Measurements from ENCODE around the gene NUDT19. TPM values are rescaled to one million over a fixed set of nuclear protein-coding genes. Genes with fewer than 3 reads are reported as not detected.

The NUDT19 gene
- polyA plus RNA-seq, 1 experiment = 5.3 TPM

DNA sequence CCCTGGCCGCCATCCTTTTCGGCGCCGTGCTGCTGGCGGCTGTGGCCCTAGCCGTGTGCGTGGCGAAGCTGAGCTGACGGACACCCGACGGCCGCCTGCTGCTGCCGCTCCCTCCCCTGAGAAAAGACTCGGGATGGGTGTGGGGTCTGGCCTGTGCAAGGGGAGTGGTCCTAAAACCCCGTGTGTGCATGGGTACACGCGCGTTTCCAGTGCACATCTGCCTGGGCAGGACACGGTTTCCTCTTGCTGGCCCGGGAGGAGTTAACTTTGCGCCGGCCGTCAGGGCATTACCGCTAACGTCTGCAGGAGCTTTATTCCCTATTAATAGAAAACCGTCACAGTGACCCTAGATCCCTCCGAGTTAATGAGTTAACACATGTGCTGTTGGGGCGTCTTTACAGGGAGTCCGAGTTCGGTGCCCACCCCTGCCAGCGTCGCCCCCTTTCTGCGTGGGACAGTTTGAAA is 14.7 kb upstream of the NUDT19 start:
- peaks cover 23% of the 10 kb centered on the region for H3K27me3 ChIP-seq (ENCODE audit: control insufficient read depth, insufficient read depth, low read length)
- no peaks in the 10 kb centered on the region; the same call in 1 of the 2 replicates for H3K9me3 ChIP-seq (ENCODE audit: control insufficient read depth, insufficient read depth, low read length)
- DNase-seq (ENCODE audit: low read depth, low spot score) = no peak
- CTCF ChIA-PET = interaction anchor here (0.5 kb wide), 1 partner anchor 1431 kb away, joined by 6 read pairs; no protein-coding TSS in a partner anchor
- no peak overlapping the region for H3K27ac ChIP-seq (ENCODE audit: low read depth, low read length)
- H3K4me3 ChIP-seq (ENCODE audit: low read depth, low read length) = no peak overlapping the region
- TF ChIP-seq, protein P1, sequence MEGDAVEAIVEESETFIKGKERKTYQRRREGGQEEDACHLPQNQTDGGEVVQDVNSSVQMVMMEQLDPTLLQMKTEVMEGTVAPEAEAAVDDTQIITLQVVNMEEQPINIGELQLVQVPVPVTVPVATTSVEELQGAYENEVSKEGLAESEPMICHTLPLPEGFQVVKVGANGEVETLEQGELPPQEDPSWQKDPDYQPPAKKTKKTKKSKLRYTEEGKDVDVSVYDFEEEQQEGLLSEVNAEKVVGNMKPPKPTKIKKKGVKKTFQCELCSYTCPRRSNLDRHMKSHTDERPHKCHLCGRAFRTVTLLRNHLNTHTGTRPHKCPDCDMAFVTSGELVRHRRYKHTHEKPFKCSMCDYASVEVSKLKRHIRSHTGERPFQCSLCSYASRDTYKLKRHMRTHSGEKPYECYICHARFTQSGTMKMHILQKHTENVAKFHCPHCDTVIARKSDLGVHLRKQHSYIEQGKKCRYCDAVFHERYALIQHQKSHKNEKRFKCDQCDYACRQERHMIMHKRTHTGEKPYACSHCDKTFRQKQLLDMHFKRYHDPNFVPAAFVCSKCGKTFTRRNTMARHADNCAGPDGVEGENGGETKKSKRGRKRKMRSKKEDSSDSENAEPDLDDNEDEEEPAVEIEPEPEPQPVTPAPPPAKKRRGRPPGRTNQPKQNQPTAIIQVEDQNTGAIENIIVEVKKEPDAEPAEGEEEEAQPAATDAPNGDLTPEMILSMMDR (IDR thresholded peaks at IDR 0.05; ENCODE audit: low read depth, low read length) = no peak
- POLR2A ChIA-PET = interaction anchor here (1.5 kb wide), 1 partner anchor 15 kb away, joined by 4 read pairs; the partner anchor contains the start of gene NUDT19

DNA sequence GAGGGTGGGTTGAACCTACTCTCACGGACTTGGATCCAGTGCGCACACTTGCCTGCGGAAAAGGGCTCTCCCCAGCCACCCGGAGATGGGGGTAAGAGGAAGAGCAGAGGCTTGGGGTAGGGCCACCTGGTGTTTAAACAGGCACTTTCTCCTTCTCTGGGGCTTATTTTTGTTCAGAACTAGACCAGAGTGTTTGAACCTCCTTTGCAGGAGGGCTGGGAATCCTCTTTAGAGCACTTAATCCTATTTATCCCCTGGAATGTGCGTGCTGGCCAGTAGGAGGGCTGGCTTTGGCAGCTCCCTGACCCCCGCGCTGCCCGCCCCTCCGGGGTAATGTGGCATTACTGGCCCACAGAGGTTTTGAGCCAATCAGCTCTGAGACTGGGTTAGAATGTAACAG is 14.0 kb upstream of the NUDT19 start:
- no peak overlapping the region for H3K27ac ChIP-seq (ENCODE audit: low read depth, low read length)
- ChIA-PET POLR2A (interaction anchor here (1.5 kb wide), 1 partner anchor 14 kb away, joined by 4 read pairs; the partner anchor contains the start of gene NUDT19), CTCF (interaction anchor here (1.0 kb wide), 1 partner anchor 41 kb away, joined by 3 read pairs; no protein-coding TSS in a partner anchor)
- H3K4me3 ChIP-seq (ENCODE audit: low read depth, low read length) = no peak overlapping the region
- H3K9me3 ChIP-seq (ENCODE audit: control insufficient read depth, insufficient read depth, low read length) = no peaks in the 10 kb centered on the region; the same call in 1 of the 2 replicates
- TF ChIP-seq, protein P1 (IDR thresholded peaks at IDR 0.05; ENCODE audit: low read depth, low read length) = peak; percentile 6; the same call in 1 of the 2 replicates
- DNase-seq (ENCODE audit: low read depth, low spot score) = no peak
- peaks cover 23% of the 10 kb centered on the region for H3K27me3 ChIP-seq (ENCODE audit: control insufficient read depth, insufficient read depth, low read length)

DNA sequence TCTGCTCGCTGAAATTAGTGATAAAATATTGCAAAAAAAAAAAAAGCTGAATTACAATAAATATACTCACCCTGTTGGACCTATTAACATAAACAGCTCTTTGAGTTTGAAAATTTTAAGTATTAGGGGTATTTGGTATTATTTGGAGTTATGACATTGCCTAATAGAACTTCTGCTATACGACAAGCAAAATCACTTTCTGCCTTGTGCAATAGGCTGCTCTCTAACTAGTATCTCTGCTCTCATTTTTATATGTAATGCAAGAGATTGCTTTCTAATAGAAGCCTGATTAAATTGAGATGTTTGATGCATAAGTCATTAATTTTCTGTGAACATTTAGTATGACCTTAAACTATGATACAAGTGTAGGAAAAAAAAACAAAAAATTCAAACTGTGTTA is 10.6 kb upstream of the NUDT19 start:
- POLR2A ChIA-PET = no interaction called here

DNA sequence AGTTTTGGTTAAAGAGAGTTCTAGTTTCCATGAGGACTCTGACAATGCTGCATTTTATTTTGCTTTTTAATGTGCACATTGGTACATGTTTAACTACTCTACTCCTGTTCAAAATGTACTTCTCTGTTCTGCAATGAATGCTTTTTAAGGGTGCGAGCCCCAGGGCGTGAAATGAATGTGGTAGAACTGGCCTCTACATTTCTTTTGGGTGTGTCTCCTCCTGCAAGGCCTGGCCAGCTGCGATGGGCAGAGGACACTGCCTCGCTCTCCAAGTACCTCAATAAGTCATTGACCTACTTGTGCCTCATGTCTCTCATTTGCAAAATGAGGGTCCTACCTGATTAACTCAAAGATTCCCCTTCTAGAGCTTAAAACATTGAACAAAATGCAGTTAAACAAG is 9.3 kb upstream of the NUDT19 start:
- Histone ChIP-seq H3K4me3 (ENCODE audit: low read depth, low read length) (no peak overlapping the region), H3K27me3 (ENCODE audit: control insufficient read depth, insufficient read depth, low read length) (peaks cover 8% of the 10 kb centered on the region), H3K9me3 (ENCODE audit: control insufficient read depth, insufficient read depth, low read length) (no peaks in the 10 kb centered on the region), H3K27ac (ENCODE audit: low read depth, low read length) (no peak overlapping the region)
- CTCF ChIA-PET = no interaction called here
- no peak for DNase-seq (ENCODE audit: low read depth, low spot score)
- TF ChIP-seq, protein P1 (IDR thresholded peaks at IDR 0.05; ENCODE audit: low read depth, low read length) = no peak
- POLR2A ChIA-PET = no interaction called here

More for the DNA sequence above, 10.6 kb upstream of the NUDT19 start:
- peaks cover 19% of the 10 kb centered on the region for H3K27me3 ChIP-seq (ENCODE audit: control insufficient read depth, insufficient read depth, low read length)
- CTCF ChIA-PET = interaction anchor here (0.6 kb wide), 1 partner anchor 17 kb away, joined by 4 read pairs; no protein-coding TSS in a partner anchor
- DNase-seq (ENCODE audit: low read depth, low spot score) = no peak
- no peaks in the 10 kb centered on the region; the same call in 1 of the 2 replicates for H3K9me3 ChIP-seq (ENCODE audit: control insufficient read depth, insufficient read depth, low read length)
- H3K4me3 ChIP-seq (ENCODE audit: low read depth, low read length) = no peak overlapping the region
- H3K27ac ChIP-seq (ENCODE audit: low read depth, low read length) = no peak overlapping the region
- TF ChIP-seq, protein P1 (IDR thresholded peaks at IDR 0.05; ENCODE audit: low read depth, low read length) = no peak

- no peak overlapping the region for H3K4me3 ChIP-seq (ENCODE audit: low read depth, low read length)
- CTCF ChIA-PET = interaction anchor here (1.9 kb wide), 1 partner anchor 87 kb away, joined by 5 read pairs; no protein-coding TSS in a partner anchor
- no peak overlapping the region for H3K27ac ChIP-seq (ENCODE audit: low read depth, low read length)
- POLR2A ChIA-PET = no interaction called here
- TF ChIP-seq, protein P1 (IDR thresholded peaks at IDR 0.05; ENCODE audit: low read depth, low read length) = no peak
- H3K9me3 ChIP-seq (ENCODE audit: control insufficient read depth, insufficient read depth, low read length) = no peaks in the 10 kb centered on the region
- H3K27me3 ChIP-seq (ENCODE audit: control insufficient read depth, insufficient read depth, low read length) = no peaks in the 10 kb centered on the region
- DNase-seq (ENCODE audit: low read depth, low spot score) = no peak
Observed at GRCh38 chr19:32686847-32687475, 4.7 kb upstream of the NUDT19 start.
